Testis (tissue), 2 donors: ENCODE data around the gene OVOL1.

Experiments
- CTCF ChIP-seq, 3 experiments: fragments of 450-650 bp in 2 of 3; fragments of 200-600 bp in 1 of 3; sonication (generic) in 1 of 3; IDR thresholded peaks; one replicate each; pipeline ENCODE4 v1.5.1; 2016 to 2019; ENCODE audit warnings: antibody characterized with exemption in 3 of 3, mild to moderate bottlenecking in 2 of 3, moderate library complexity in 1 of 3
- POLR2A ChIP-seq: fragments of 450-650 bp; IDR thresholded peaks from one replicate; pipeline ENCODE4 v1.6.1; 2017; ENCODE audit warnings: antibody characterized with exemption, mild to moderate bottlenecking, moderate library complexity

DNA sequence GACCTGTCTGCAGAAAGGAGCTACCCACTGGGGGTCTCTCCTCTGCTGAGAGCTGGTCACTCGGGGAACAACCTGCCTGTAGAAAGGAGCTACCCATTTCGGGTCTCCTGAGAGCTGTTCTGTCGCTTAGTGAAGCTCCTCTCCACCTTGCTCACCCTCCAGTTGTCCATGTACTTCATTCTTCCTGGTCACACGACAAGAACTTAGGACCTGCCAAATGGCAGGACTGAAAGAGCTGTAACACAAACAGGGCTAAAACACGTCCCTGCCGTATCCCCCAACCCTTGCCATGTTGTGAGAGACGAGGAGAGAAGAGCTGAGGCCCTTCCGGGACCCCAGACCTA is 42.2 kb upstream of the OVOL1 start:
- TF ChIP-seq CTCF (IDR thresholded peaks at IDR 0.05) (no peak), POLR2A (no peak)
